Calu3 (cell line): ENCODE measurements around the gene SCLT1. TPM values are rescaled to one million over a fixed set of nuclear protein-coding genes. Genes with fewer than 3 reads are reported as not detected.

ENCODE experiments used
- BruUV-seq: library from RNA; stranded (reverse); fragments of 400-500 nt; replicated peaks from 2 replicates; lab custom pipeline; 2021; lab: Mats Ljungman, UMichigan
- CTCF ChIA-PET: fragments of 300-600 bp; sonication (Branson Sonifier 250); formaldehyde crosslinking; loops from one replicate; lab custom pipeline; 2022; ENCODE audit warnings: antibody characterized with exemption; lab: Charles Lee
- DNase-seq: peaks from one replicate; pipeline ENCODE4 v3.0.0; 2022
- H3K27ac Mint-ChIP-seq: one replicate; pipeline ENCODE4 v1.8.0; 2022; ENCODE audit warnings: mixed read lengths; ENCODE audit not compliant: unreplicated experiment
- H3K27me3 Mint-ChIP-seq: one replicate; pipeline ENCODE4 v1.8.0; 2022; ENCODE audit warnings: mixed read lengths; ENCODE audit not compliant: unreplicated experiment
- H3K36me3 Mint-ChIP-seq: one replicate; pipeline ENCODE4 v1.8.0; 2022; ENCODE audit warnings: mild to moderate bottlenecking, moderate library complexity, mixed read lengths; ENCODE audit not compliant: insufficient read depth, unreplicated experiment
- H3K4me1 Mint-ChIP-seq: one replicate; pipeline ENCODE4 v1.8.0; 2022; ENCODE audit warnings: mild to moderate bottlenecking, low read depth, mixed read lengths; ENCODE audit not compliant: unreplicated experiment
- H3K4me3 Mint-ChIP-seq: one replicate; pipeline ENCODE4 v1.8.0; 2022; ENCODE audit warnings: mild to moderate bottlenecking, low read depth, moderate library complexity, mixed read lengths; ENCODE audit not compliant: unreplicated experiment
- H3K9me3 Mint-ChIP-seq: one replicate; pipeline ENCODE4 v1.8.0; 2022; ENCODE audit warnings: low read depth, mixed read lengths; ENCODE audit not compliant: unreplicated experiment
- CTCF ChIP-seq: fragments of 200-600 bp; IDR thresholded peaks from one replicate; pipeline ENCODE4 v1.8.0; 2022; ENCODE audit warnings: antibody characterized with exemption; ENCODE audit not compliant: unreplicated experiment
- intact Hi-C: fragments of 100-400 bp; cut with micrococcal nuclease; formaldehyde crosslinking; loops from one replicate; pipeline ENCODE4 v1.10.0; 2022; ENCODE audit not compliant: unreplicated experiment
- total RNA-seq: library from RNA; stranded (reverse); gene quantifications from 2 replicates; pipeline ENCODE4 v1.2.3, GENCODE V29; 2022

SCLT1 gene
- total RNA-seq, 1 experiment from 2014 or later = 21.4 TPM

- intact Hi-C loops = no loop called here
- Mint-ChIP-seq H3K4me1 (no peaks in the 10 kb centered on the region), H3K36me3 (peaks cover 45% of the 10 kb centered on the region), H3K4me3 (no peak overlapping the region), H3K27me3 (no peaks in the 10 kb centered on the region), H3K27ac (peak overlapping the region; percentile 22), H3K9me3 (no peaks in the 10 kb centered on the region)
- BruUV-seq = no TSS peak
- TF ChIP-seq CTCF = no peak
- CTCF ChIA-PET = no interaction called here
- DNase-seq = no peak
These were observed 234.3 kb downstream of the SCLT1 start for GRCh38 chr4:128858879-128859671.

GRCh38 chr4:128856246-128856645 is 237.1 kb downstream of the SCLT1 start:
- Mint-ChIP-seq H3K9me3 (no peaks in the 10 kb centered on the region), H3K4me3 (no peak overlapping the region), H3K4me1 (no peaks in the 10 kb centered on the region), H3K36me3 (peaks cover 37% of the 10 kb centered on the region), H3K27me3 (no peaks in the 10 kb centered on the region), H3K27ac (no peak overlapping the region)
- DNase-seq = no peak
- intact Hi-C loops = no loop called here
- no TSS peak for BruUV-seq
- TF ChIP-seq CTCF = no peak
- CTCF ChIA-PET = interaction anchor here (0.6 kb wide), 1 partner anchor 130 kb away, joined by 3 read pairs; no protein-coding TSS in a partner anchor

GRCh38 chr4:128855621-128856020 is 237.7 kb downstream of the SCLT1 start:
- no TSS peak for BruUV-seq
- no peaks in the 10 kb centered on the region for H3K4me1 Mint-ChIP-seq
- CTCF ChIA-PET = no interaction called here
- peaks cover 37% of the 10 kb centered on the region for H3K36me3 Mint-ChIP-seq
- H3K27me3 Mint-ChIP-seq = no peaks in the 10 kb centered on the region
- DNase-seq = no peak
- no peak overlapping the region for H3K27ac Mint-ChIP-seq
- intact Hi-C loops = no loop called here
- no peak for TF ChIP-seq CTCF
- H3K9me3 Mint-ChIP-seq = no peaks in the 10 kb centered on the region
- no peak overlapping the region for H3K4me3 Mint-ChIP-seq

GRCh38 chr4:128854433-128854832 is 238.9 kb downstream of the SCLT1 start:
- no TSS peak for BruUV-seq
- no peaks in the 10 kb centered on the region for H3K27me3 Mint-ChIP-seq
- DNase-seq = no peak
- peaks cover 48% of the 10 kb centered on the region for H3K36me3 Mint-ChIP-seq
- CTCF ChIA-PET = no interaction called here
- intact Hi-C loops = no loop called here
- H3K4me1 Mint-ChIP-seq = no peaks in the 10 kb centered on the region
- H3K4me3 Mint-ChIP-seq = no peak overlapping the region
- no peak for TF ChIP-seq CTCF
- no peaks in the 10 kb centered on the region for H3K9me3 Mint-ChIP-seq
- H3K27ac Mint-ChIP-seq = no peak overlapping the region
